GM23248 (cell line): ENCODE data around the gene TNNT2. TPM values are rescaled to one million over a fixed set of nuclear protein-coding genes. Genes with fewer than 3 reads are reported as not detected.
A peak's percentile ranks its signal among the peaks of the same experiment; 100 is the strongest.

Source experiments
- DNase-seq: peaks from one replicate; pipeline ENCODE4 v3.0.0-alpha.2; 2015
- H2AFZ ChIP-seq: fragments of 200-600 bp; sonication (generic); 2 replicates; pipeline ENCODE4 v1.6.1; 2016; ENCODE audit warnings: antibody characterized with exemption
- H3F3A ChIP-seq: fragments of 200-600 bp; sonication (generic); 2 replicates; pipeline ENCODE4 v1.6.1; 2016; ENCODE audit warnings: mild to moderate bottlenecking, antibody characterized with exemption, mixed run types; ENCODE audit not compliant: insufficient read depth
- H3K27ac ChIP-seq: fragments of 200-600 bp; sonication (generic); 2 replicates; pipeline ENCODE4 v1.5.1; 2016; ENCODE audit warnings: mild to moderate bottlenecking
- H3K27me3 ChIP-seq: fragments of 200-600 bp; sonication (generic); replicated peaks from 2 replicates; pipeline ENCODE4 v1.6.1; 2016; ENCODE audit warnings: mild to moderate bottlenecking; ENCODE audit not compliant: insufficient read depth
- H3K36me3 ChIP-seq: fragments of 200-600 bp; sonication (generic); 2 replicates; pipeline ENCODE4 v1.6.1; 2016; ENCODE audit warnings: low read depth, mild to moderate bottlenecking
- H3K4me1 ChIP-seq: fragments of 200-600 bp; sonication (generic); 2 replicates; pipeline ENCODE4 v1.6.1; 2016; ENCODE audit warnings: mild to moderate bottlenecking; ENCODE audit not compliant: insufficient read depth
- H3K4me2 ChIP-seq: fragments of 200-600 bp; sonication (generic); one replicate; pipeline ENCODE4 v1.6.1; 2016; ENCODE audit warnings: mild to moderate bottlenecking; ENCODE audit not compliant: unreplicated experiment
- H3K4me3 ChIP-seq: fragments of 200-600 bp; sonication (generic); 2 replicates; pipeline ENCODE4 v1.5.1; 2016; ENCODE audit warnings: mild to moderate bottlenecking
- H3K79me2 ChIP-seq: fragments of 200-600 bp; sonication (generic); 2 replicates; pipeline ENCODE4 v1.6.1; 2016; ENCODE audit warnings: mild to moderate bottlenecking; ENCODE audit not compliant: insufficient read depth
- H3K9ac ChIP-seq: fragments of 200-600 bp; sonication (generic); 2 replicates; pipeline ENCODE4 v1.6.1; 2016; ENCODE audit warnings: mild to moderate bottlenecking
- H3K9me2 ChIP-seq: fragments of 200-600 bp; sonication (generic); 2 replicates; pipeline ENCODE4 v1.6.1; 2016; ENCODE audit warnings: mixed run types, mild to moderate bottlenecking, moderate library complexity; ENCODE audit not compliant: insufficient read depth
- H3K9me3 ChIP-seq: fragments of 200-600 bp; sonication (generic); one replicate; pipeline ENCODE4 v1.6.1; 2017; ENCODE audit warnings: low read depth
- H4K20me1 ChIP-seq: fragments of 200-600 bp; sonication (generic); 2 replicates; pipeline ENCODE4 v1.6.0; 2016; ENCODE audit not compliant: insufficient read depth
- EZH2 ChIP-seq: fragments of 200-600 bp; sonication (generic); IDR thresholded peaks from 2 replicates; pipeline ENCODE4 v1.6.1; 2018; ENCODE audit warnings: antibody characterized with exemption, mild to moderate bottlenecking; ENCODE audit not compliant: insufficient read depth, poor library complexity, severe bottlenecking
- EZH2phosphoT487 ChIP-seq: fragments of 200-600 bp; sonication (generic); IDR thresholded peaks from 2 replicates; pipeline ENCODE4 v1.6.1; 2018; ENCODE audit warnings: antibody characterized with exemption, moderate library complexity, mild to moderate bottlenecking, low read depth; ENCODE audit not compliant: insufficient read depth
- WGBS, 2 experiments: methylation state at CpG; one replicate each; pipeline ENCODE4 v1.1.6; 2015 to 2017; ENCODE audit warnings: low lambda C conversion rate in 2 of 2, low coverage in 1 of 2; ENCODE audit errors: missing lambda C conversion rate in 2 of 2; 5-methylcytosine and 5-hydroxymethylcytosine counted together
- in situ Hi-C: fragments of 300-500 bp; cut with MboI; formaldehyde crosslinking; loops from 2 replicates; pipeline ENCODE4 v1.15.0; 2020
- polyA plus RNA-seq: library from polyadenylated mRNA; unstranded; fragments of >200 nt; fragmentation: Nextera tagmentation; extraction: Ambion mirVana; gene quantifications from 2 replicates; pipeline ENCODE4 v1.2.1, GENCODE V29; 2016
- total RNA-seq: library from RNA; depleted of rRNA; stranded (reverse); fragments of >200 nt; shearing (Covaris generic); gene quantifications from 2 replicates; pipeline ENCODE4 v1.2.3, GENCODE V29; 2014

Gene TNNT2
- total and polyA plus RNA-seq, 2 experiments from 2014 or later, result not detected

GRCh38 chr1:201365251-201365650 lies 12.2 kb downstream of the TNNT2 start:
- Histone ChIP-seq H3K79me2 (no peaks in the 10 kb centered on the region), H3K4me3 (no peak overlapping the region), H4K20me1 (no peaks in the 10 kb centered on the region), H3K4me2 (no peak overlapping the region), H3K27me3 (peaks cover 28% of the 10 kb centered on the region), H3K9me2 (no peaks in the 10 kb centered on the region), H2AFZ (no peak overlapping the region), H3K36me3 (no peaks in the 10 kb centered on the region), H3F3A (no peaks in the 10 kb centered on the region), H3K9me3 (no peaks in the 10 kb centered on the region), H3K4me1 (no peaks in the 10 kb centered on the region), H3K9ac (no peak overlapping the region), H3K27ac (no peak overlapping the region)
- 72 to 79% methylated on average over 11 of the region's 11 CpGs for WGBS, 2 experiments
- TF ChIP-seq EZH2, result no peak
- no peak for TF ChIP-seq EZH2phosphoT487
- in situ Hi-C loops, result no loop called here
- no peak for DNase-seq

DNA sequence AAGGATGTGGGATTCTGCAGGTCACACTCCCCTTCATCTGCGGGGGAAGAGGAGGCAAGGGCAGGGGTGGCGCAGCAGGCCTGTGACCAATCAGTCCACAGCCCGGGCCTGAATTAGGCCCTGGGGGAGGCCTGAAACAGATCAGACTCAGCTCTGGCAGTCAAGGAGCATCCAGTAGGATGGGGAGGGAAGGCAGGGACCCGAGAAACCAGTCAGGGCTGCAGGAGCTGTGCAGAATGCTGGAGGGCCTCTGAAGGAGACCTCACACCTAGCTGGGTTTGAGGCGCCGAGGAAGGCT lies 12.7 kb downstream of the TNNT2 start:
- H4K20me1 ChIP-seq, result no peaks in the 10 kb centered on the region
- WGBS, 2 experiments, result 73 to 77% methylated on average over 6 of the region's 6 CpGs
- no peak for DNase-seq
- H3K9me3 ChIP-seq, result no peaks in the 10 kb centered on the region
- no peaks in the 10 kb centered on the region for H3K4me1 ChIP-seq
- no peaks in the 10 kb centered on the region for H3K9me2 ChIP-seq
- H3K27ac ChIP-seq, result no peak overlapping the region
- no peak overlapping the region for H2AFZ ChIP-seq
- no peaks in the 10 kb centered on the region for H3K36me3 ChIP-seq
- peaks cover 27% of the 10 kb centered on the region for H3K27me3 ChIP-seq
- no peak overlapping the region for H3K4me2 ChIP-seq
- in situ Hi-C loops, result no loop called here
- TF ChIP-seq EZH2, result no peak
- no peak overlapping the region for H3K9ac ChIP-seq
- no peaks in the 10 kb centered on the region for H3F3A ChIP-seq
- H3K4me3 ChIP-seq, result no peak overlapping the region
- H3K79me2 ChIP-seq, result no peaks in the 10 kb centered on the region

DNA sequence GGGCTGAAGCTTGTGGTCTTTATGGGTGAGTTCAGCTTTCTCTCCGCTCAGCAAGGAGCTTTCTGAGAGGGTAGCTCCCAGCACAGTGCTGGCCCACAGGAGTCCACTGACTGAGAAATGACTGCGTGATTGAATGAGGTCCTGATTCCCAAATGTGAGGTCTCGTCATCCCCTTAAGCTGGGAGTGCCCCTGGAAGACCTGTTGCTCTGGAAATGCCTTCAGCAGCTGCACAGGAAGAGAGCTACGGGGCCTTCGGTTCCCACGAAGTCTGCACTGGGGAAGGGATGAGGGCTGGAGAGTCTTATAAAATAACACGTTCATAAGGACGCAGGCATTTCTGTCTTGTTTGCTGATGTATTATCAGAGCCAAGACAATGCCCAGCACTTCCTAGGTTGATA lies 14.0 kb downstream of the TNNT2 start:
- in situ Hi-C loops, result no loop called here
- no peaks in the 10 kb centered on the region for H3K9me3 ChIP-seq

GRCh38 chr1:201362906-201363305 lies 14.6 kb downstream of the TNNT2 start:
- Histone ChIP-seq H4K20me1 (no peaks in the 10 kb centered on the region), H3K36me3 (no peaks in the 10 kb centered on the region), H3F3A (no peaks in the 10 kb centered on the region), H2AFZ (no peak overlapping the region), H3K79me2 (no peaks in the 10 kb centered on the region), H3K27ac (no peak overlapping the region), H3K4me3 (no peak overlapping the region), H3K9me3 (no peaks in the 10 kb centered on the region), H3K27me3 (peaks cover 20% of the 10 kb centered on the region), H3K4me2 (no peak overlapping the region), H3K4me1 (no peaks in the 10 kb centered on the region), H3K9ac (no peak overlapping the region), H3K9me2 (no peaks in the 10 kb centered on the region)
- in situ Hi-C loops, result no loop called here
- no peak for DNase-seq
- TF ChIP-seq EZH2, result no peak
- TF ChIP-seq EZH2phosphoT487, result no peak
- 81 to 88% methylated on average over 3 of the region's 3 CpGs for WGBS, 2 experiments

More for the DNA sequence above, 14.0 kb downstream of the TNNT2 start:
- H3F3A ChIP-seq, result no peaks in the 10 kb centered on the region
- TF ChIP-seq EZH2phosphoT487 (no peak), EZH2 (no peak)
- H3K27me3 ChIP-seq, result peaks cover 22% of the 10 kb centered on the region
- H3K79me2 ChIP-seq, result no peaks in the 10 kb centered on the region
- no peaks in the 10 kb centered on the region for H3K9me2 ChIP-seq
- no peak for DNase-seq
- H3K36me3 ChIP-seq, result no peaks in the 10 kb centered on the region
- H3K4me2 ChIP-seq, result no peak overlapping the region
- no peak overlapping the region for H3K4me3 ChIP-seq
- H2AFZ ChIP-seq, result no peak overlapping the region
- H3K27ac ChIP-seq, result no peak overlapping the region
- 74 to 78% methylated on average over 8 of the region's 8 CpGs for WGBS, 2 experiments
- no peaks in the 10 kb centered on the region for H3K4me1 ChIP-seq
- H3K9ac ChIP-seq, result no peak overlapping the region
- H4K20me1 ChIP-seq, result no peaks in the 10 kb centered on the region

GRCh38 chr1:201361652-201362504 lies 15.6 kb downstream of the TNNT2 start:
- Histone ChIP-seq H3K9ac (no peak overlapping the region), H3K27ac (no peak overlapping the region), H3K4me1 (no peaks in the 10 kb centered on the region), H3K9me3 (no peaks in the 10 kb centered on the region), H3F3A (no peaks in the 10 kb centered on the region), H3K27me3 (peaks cover 10% of the 10 kb centered on the region; the same call in 1 of the 2 replicates), H3K36me3 (no peaks in the 10 kb centered on the region), H3K4me3 (no peak overlapping the region), H2AFZ (no peak overlapping the region), H3K9me2 (no peaks in the 10 kb centered on the region), H4K20me1 (no peaks in the 10 kb centered on the region), H3K79me2 (no peaks in the 10 kb centered on the region), H3K4me2 (no peak overlapping the region)
- 25 to 30% methylated on average over 9 to 10 of the region's 10 CpGs for WGBS, 2 experiments
- peak; percentile 68 for DNase-seq
- in situ Hi-C loops, result no loop called here
- no peak for TF ChIP-seq EZH2phosphoT487
- TF ChIP-seq EZH2, result no peak
